Adrenal gland (tissue), 12 donors: ENCODE measurements around the gene MBLAC1. TPM values are rescaled to one million over a fixed set of nuclear protein-coding genes. Genes with fewer than 3 reads are reported as not detected.

Experiments used
- DNase-seq, 7 donors: peaks; one replicate each; pipeline ENCODE4 v3.0.0-alpha.2; 2019 to 2020
- H3K27ac ChIP-seq, 5 donors: fragments of 200-600 bp; sonication (generic) in 4 of 5; 1 replicate in 3 of 5; 2 replicates in 2 of 5; pipeline versions ENCODE4 v1.5.1 to v1.8.0; 2016 to 2020; ENCODE audit warnings: mild to moderate bottlenecking in 1 of 5
- H3K27me3 ChIP-seq: fragments of 200-600 bp; 2 replicates; pipeline ENCODE4 v1.8.0; 2021
- H3K36me3 ChIP-seq, 2 donors: fragments of 200-600 bp; replicated peaks in 1 of 2; 1 replicate in 1 of 2; 2 replicates in 1 of 2; pipeline versions ENCODE4 v1.5.1 to v1.8.0; 2018 to 2022
- H3K4me1 ChIP-seq, 2 donors: fragments of 200-600 bp; replicated peaks in 1 of 2; 1 replicate in 1 of 2; 2 replicates in 1 of 2; pipeline versions ENCODE4 v1.5.1 to v1.8.0; 2018 to 2021
- H3K4me3 ChIP-seq, 4 donors: fragments of 200-600 bp; sonication (generic) in 3 of 4; one replicate each; pipeline ENCODE4 v1.5.1; 2016 to 2018
- H3K9me3 ChIP-seq, 3 donors: fragments of 200-600 bp; sonication (generic) in 1 of 3; replicated peaks in 1 of 3; 1 replicate in 2 of 3; 2 replicates in 1 of 3; pipeline versions ENCODE4 v1.5.1 to v1.8.0; 2016 to 2021
- CTCF ChIP-seq, 6 experiments: fragments of 450-650 bp in 4 of 6; fragments of 200-600 bp in 2 of 6; sonication (generic) in 1 of 6; IDR thresholded peaks; 1 replicate in 5 of 6; 2 replicates in 1 of 6; pipeline versions ENCODE4 v1.5.1 to v1.8.0; 2016 to 2021; ENCODE audit warnings: antibody characterized with exemption in 6 of 6, mild to moderate bottlenecking in 2 of 6, moderate library complexity in 1 of 6
- POLR2A ChIP-seq, 2 donors: fragments of 450-650 bp; IDR thresholded peaks; one replicate each; pipeline ENCODE4 v1.6.1; 2017; ENCODE audit warnings: antibody characterized with exemption in 2 of 2, mild to moderate bottlenecking in 2 of 2, moderate library complexity in 1 of 2
- WGBS, 4 donors: extraction: QIAGEN DNeasy Blood & Tissue Kit in 2 of 4; methylation state at CpG; one replicate each; pipeline versions ENCODE4 v1.1.5 to v1.1.7; 2013 to 2017; 5-methylcytosine and 5-hydroxymethylcytosine counted together
- intact Hi-C, 2 donors: fragments of 100-400 bp; cut with DNase I; formaldehyde crosslinking; loops; one replicate each; pipeline versions ENCODE4 v1.14.1 to v1.15.0; 2022 to 2023
- polyA plus RNA-seq, 3 donors: library from polyadenylated mRNA; stranded (reverse); fragments of 200-250 nt in 2 of 3; fragments of 350-450 nt in 1 of 3; fragmentation: Illumina TruSeq in 1 of 3; extraction: RNeasy Lipid Tissue Mini Kit (QIAGEN cat#74804) in 1 of 3; gene quantifications; one replicate each; pipeline ENCODE4 v1.2.3, GENCODE V29; 2013 to 2014
- total RNA-seq, 9 donors: library from RNA; depleted of rRNA in 4 of 9; stranded (reverse); fragments of >200 nt in 4 of 9; fragments of 120-200 nt in 1 of 9; fragmentation: NEBNext Ultra II Directional in 1 of 9; extraction: Animal tissue kit (Norgen Biotek cat#: 25700) in 1 of 9; gene quantifications; one replicate each; pipeline versions ENCODE4 v1.1.0 to v1.2.4, GENCODE V29; 2013 to 2023
- donor health status: healthy with polysubstance abuse.
- donor health status: Bipolar disorder and iron deficiency.
- donor health status: DM: yes; HTN: yes; CAD: no.
- donor health status: DM: no; HTN: no; CAD: no.
- donor health status: DM: no; HTN: no; CAD: no.
- donor health status: DM: yes; HTN: yes; CAD: no.

Gene MBLAC1
- total and polyA plus RNA-seq, 12 donors = 0.38 to 7.0 (median 3.4) TPM

DNA sequence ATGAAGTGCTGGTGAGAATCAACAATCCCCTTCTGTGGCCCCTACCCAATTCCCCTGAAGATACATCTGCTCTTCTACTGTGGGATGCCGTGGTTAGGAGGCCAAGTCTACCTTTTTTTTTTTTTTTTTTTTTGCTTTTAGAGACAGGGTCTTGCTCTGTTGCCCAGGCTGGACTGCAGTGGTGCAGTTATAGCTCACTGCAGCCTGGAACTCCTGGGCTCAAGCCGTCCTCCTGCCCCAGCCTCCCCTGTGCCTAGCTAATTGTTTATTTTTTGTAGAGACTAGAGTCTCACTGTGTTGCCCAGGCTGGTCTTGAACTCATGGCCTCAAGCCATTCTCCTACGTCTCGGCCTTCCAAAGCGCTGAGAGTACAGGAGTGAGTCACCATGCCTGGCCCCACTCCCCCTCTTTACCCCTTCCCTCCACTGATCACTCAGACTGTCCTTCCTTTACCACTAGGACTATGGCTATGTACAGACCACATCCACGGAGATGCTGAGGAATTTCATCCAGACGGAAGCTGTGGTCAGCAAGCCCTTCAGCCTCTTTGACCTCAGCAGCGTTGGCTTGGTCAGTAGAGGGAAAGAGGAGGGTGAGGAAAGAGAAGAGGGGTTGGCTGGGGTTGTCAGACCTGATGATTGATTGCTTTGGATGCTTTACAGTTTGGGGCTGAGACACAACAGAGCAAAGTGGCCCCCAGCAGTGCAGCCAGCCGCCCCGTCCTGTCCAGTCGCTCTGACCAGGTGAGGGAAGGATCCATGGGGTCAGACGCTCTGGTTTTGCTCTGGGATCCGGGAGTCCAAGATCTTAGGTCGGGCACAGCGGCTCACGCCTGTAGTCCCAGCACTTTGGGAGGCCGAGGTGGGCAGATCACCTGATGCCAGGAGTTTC lies 23.6 kb upstream of the MBLAC1 start:
- H3K36me3 ChIP-seq = peaks cover 0 to 38% of the 10 kb centered on the region in 2 donors
- 80 to 89% (median 86%) methylated on average over 14 to 17 of the region's 17 CpGs for WGBS, 4 donors
- no peaks in the 10 kb centered on the region for H3K9me3 ChIP-seq
- H3K4me1 ChIP-seq = peaks cover 13 to 14% of the 10 kb centered on the region in 2 donors
- no peak overlapping the region for H3K4me3 ChIP-seq
- no peaks in the 10 kb centered on the region for H3K27me3 ChIP-seq
- intact Hi-C loops = no loop called here
- H3K27ac ChIP-seq = no peak overlapping the region
- TF ChIP-seq POLR2A (IDR thresholded peaks at IDR 0.05) (no peak), CTCF (IDR thresholded peaks at IDR 0.05) (no peak)
- DNase-seq = no peak

DNA sequence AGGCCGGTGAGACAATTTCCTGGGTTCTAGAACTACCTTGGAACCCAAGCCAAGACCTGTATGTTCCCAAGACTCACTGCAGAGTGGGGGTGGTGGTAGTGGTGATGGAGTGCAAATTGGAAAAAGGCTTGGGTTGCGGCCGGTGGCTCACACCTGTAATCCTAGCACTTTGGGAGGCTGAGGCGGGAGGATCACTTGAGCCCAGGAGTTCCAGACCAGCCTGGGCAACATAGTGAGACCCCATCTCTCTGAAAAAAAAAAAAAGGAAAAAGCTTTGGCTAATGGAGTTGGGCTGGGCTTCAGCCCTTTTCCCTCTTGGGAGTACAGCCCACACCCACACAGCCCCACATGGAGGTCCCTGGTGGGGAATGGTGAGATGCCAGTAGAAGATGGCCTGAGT lies 21.2 kb upstream of the MBLAC1 start:
- WGBS, 4 donors = 91 to 100% (median 94%) methylated on average over 3 to 4 of the region's 4 CpGs
- Histone ChIP-seq H3K36me3 (peaks cover 0 to 46% of the 10 kb centered on the region in 2 donors), H3K27me3 (no peaks in the 10 kb centered on the region), H3K4me1 (peaks cover 4 to 6% of the 10 kb centered on the region in 2 donors), H3K9me3 (no peaks in the 10 kb centered on the region), H3K4me3 (no peak overlapping the region), H3K27ac (no peak overlapping the region)
- no peak for DNase-seq
- no peak for TF ChIP-seq CTCF (IDR thresholded peaks at IDR 0.05)
- TF ChIP-seq POLR2A (IDR thresholded peaks at IDR 0.05) = no peak
- intact Hi-C loops = no loop called here

DNA sequence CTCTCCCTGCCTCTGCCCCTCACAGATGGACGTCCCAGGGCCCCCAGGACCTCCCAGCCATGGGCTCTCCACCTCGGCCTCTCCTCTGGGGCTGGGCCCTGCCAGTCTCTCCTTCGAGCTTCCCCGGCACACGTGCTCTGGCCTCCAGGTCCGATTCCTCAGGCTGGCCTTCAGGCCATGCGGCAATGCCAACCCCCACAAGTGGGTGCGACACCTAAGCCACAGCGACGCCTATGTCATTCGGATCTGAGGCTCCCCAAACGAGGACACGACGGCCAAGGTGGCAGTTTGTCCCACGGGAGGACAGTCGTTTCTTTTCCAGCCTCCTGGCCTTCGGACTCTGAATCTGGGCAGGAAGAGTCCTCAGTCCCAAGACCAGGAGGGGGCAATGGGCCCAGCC lies 20.1 kb upstream of the MBLAC1 start:
- Histone ChIP-seq H3K4me1 (peaks cover 4 to 6% of the 10 kb centered on the region in 2 donors), H3K4me3 (no peak overlapping the region), H3K9me3 (no peaks in the 10 kb centered on the region), H3K27me3 (no peaks in the 10 kb centered on the region), H3K27ac (no peak overlapping the region), H3K36me3 (peaks cover 0 to 57% of the 10 kb centered on the region in 2 donors)
- 81 to 89% (median 83%) methylated on average over 14 to 17 of the region's 17 CpGs for WGBS, 4 donors
- no peak for DNase-seq
- intact Hi-C loops = no loop called here
- no peak for TF ChIP-seq POLR2A (IDR thresholded peaks at IDR 0.05)
- TF ChIP-seq CTCF (IDR thresholded peaks at IDR 0.05) = no peak

GRCh38 chr7:100107125-100107737 lies 19.5 kb upstream of the MBLAC1 start:
- DNase-seq = no peak
- peaks cover 0 to 63% of the 10 kb centered on the region in 2 donors for H3K36me3 ChIP-seq
- H3K27ac ChIP-seq = no peak overlapping the region
- intact Hi-C loops = no loop called here
- no peaks in the 10 kb centered on the region for H3K9me3 ChIP-seq
- no peaks in the 10 kb centered on the region for H3K27me3 ChIP-seq
- no peak overlapping the region for H3K4me3 ChIP-seq
- H3K4me1 ChIP-seq = peaks cover 3 to 4% of the 10 kb centered on the region in 2 donors
- TF ChIP-seq POLR2A (IDR thresholded peaks at IDR 0.05) (no peak), CTCF (IDR thresholded peaks at IDR 0.05) (no peak)
- WGBS, 4 donors = 82 to 91% (median 85%) methylated on average over 22 to 25 of the region's 25 CpGs
